Activated CD8-positive, alpha-beta memory T cell treated with anti-CD3 and anti-CD28 coated beads, Interleukin-2, amount 50 U/mL, for 4 hours (primary cell): ENCODE data around the gene C11orf42.

Source experiments
- DNase-seq: peaks from one replicate; pipeline ENCODE4 v3.0.0-alpha.2; 2020

Gene C11orf42

GRCh38 chr11:6260207-6260726, 54.9 kb downstream of the C11orf42 start:
- no peak for DNase-seq
